HepG2 (cell line): ENCODE data around the gene INTS3. TPM values are rescaled to one million over a fixed set of nuclear protein-coding genes. Genes with fewer than 3 reads are reported as not detected.

Experiments
- ATF3 ChIP-seq: sonication (generic); formaldehyde crosslinking; IDR thresholded peaks from 2 replicates; pipeline ENCODE4 v1.4.0; 2020; ENCODE audit warnings: missing genetic modification reagents
- CEBPG ChIP-seq: IDR thresholded peaks from 2 replicates; pipeline ENCODE4 v1.6.1; 2016
- CREB3 ChIP-seq: sonication (generic); formaldehyde crosslinking; IDR thresholded peaks from 2 replicates; pipeline ENCODE4 v1.5.0; 2020; ENCODE audit warnings: missing genetic modification reagents
- DRAP1 ChIP-seq: IDR thresholded peaks from 2 replicates; pipeline ENCODE4 v1.6.1; 2016; ENCODE audit warnings: missing genetic modification reagents, missing compliant biosample characterization
- FOXK1 ChIP-seq: sonication (generic); formaldehyde crosslinking; IDR thresholded peaks from 2 replicates; pipeline ENCODE4 v1.4.0; 2020; ENCODE audit warnings: low read depth, missing genetic modification reagents, borderline replicate concordance
- GLI4 ChIP-seq: sonication (generic); formaldehyde crosslinking; IDR thresholded peaks from 2 replicates; pipeline ENCODE4 v1.5.1; 2020; ENCODE audit warnings: missing genetic modification reagents, mild to moderate bottlenecking, moderate library complexity, borderline replicate concordance
- HOXA7 ChIP-seq: sonication (generic); formaldehyde crosslinking; IDR thresholded peaks from 2 replicates; pipeline ENCODE4 v1.8.1; 2022; ENCODE audit warnings: mild to moderate bottlenecking, missing genetic modification reagents, moderate library complexity
- KAT2B ChIP-seq: fragments of 150-350 bp; IDR thresholded peaks from 2 replicates; pipeline ENCODE4 v1.6.1; 2014; ENCODE audit warnings: low read depth, low read length, borderline replicate concordance
- MBNL3 ChIP-seq: fragments of 250-450 bp; sonication (Bioruptor Pico); conservative IDR thresholded peaks from 2 replicates; pipeline ENCODE4 v1.8.0; 2022; ENCODE audit warnings: mild to moderate bottlenecking, inconsistent platforms
- MXI1 ChIP-seq: IDR thresholded peaks from 3 replicates; pipeline ENCODE4 v1.6.1; 2012; ENCODE audit warnings: low read depth, low read length, inconsistent platforms, borderline replicate concordance
- MYNN ChIP-seq: sonication (generic); formaldehyde crosslinking; IDR thresholded peaks from 2 replicates; pipeline ENCODE4 v1.4.0; 2020; ENCODE audit warnings: mild to moderate bottlenecking, low read depth, missing genetic modification reagents
- NCOA5 ChIP-seq: sonication (generic); formaldehyde crosslinking; IDR thresholded peaks from 2 replicates; pipeline ENCODE4 v1.4.0; 2020; ENCODE audit warnings: missing genetic modification reagents
- NFYB ChIP-seq: sonication (generic); formaldehyde crosslinking; IDR thresholded peaks from 2 replicates; pipeline ENCODE4 v1.4.0; 2020; ENCODE audit warnings: missing genetic modification reagents
- NR1H2 ChIP-seq: sonication (generic); formaldehyde crosslinking; IDR thresholded peaks from 2 replicates; pipeline ENCODE4 v1.8.1; 2022; ENCODE audit warnings: low read depth, missing genetic modification reagents, borderline replicate concordance
- NR2F2 ChIP-seq: IDR thresholded peaks from 2 replicates; pipeline ENCODE4 v1.6.1; 2012; ENCODE audit warnings: low read depth, inconsistent platforms, borderline replicate concordance
- PCBP1 ChIP-seq: fragments of 200-400 bp; formaldehyde crosslinking; IDR thresholded peaks from 2 replicates; pipeline ENCODE4 v1.6.1; 2017; ENCODE audit warnings: mild to moderate bottlenecking, low read depth, low read length, borderline replicate concordance
- PLSCR1 ChIP-seq: sonication (generic); formaldehyde crosslinking; IDR thresholded peaks from 2 replicates; pipeline ENCODE4 v1.5.0; 2020; ENCODE audit warnings: missing genetic modification reagents, mild to moderate bottlenecking, borderline replicate concordance
- SAP130 ChIP-seq: IDR thresholded peaks from 2 replicates; pipeline ENCODE4 v1.6.1; 2016; ENCODE audit warnings: low read depth
- SNAPC2 ChIP-seq: sonication (generic); formaldehyde crosslinking; IDR thresholded peaks from 2 replicates; pipeline ENCODE4 v1.8.1; 2022; ENCODE audit warnings: mild to moderate bottlenecking, missing genetic modification reagents
- TCF12 ChIP-seq, 2 experiments: fragments of 450-650 bp in 1 of 2; sonication (generic) in 1 of 2; formaldehyde crosslinking in 1 of 2; IDR thresholded peaks; 2 replicates each; pipeline versions ENCODE4 v1.6.1 to v1.8.0; 2017 to 2022; ENCODE audit warnings: antibody characterized with exemption in 1 of 2, mild to moderate bottlenecking in 1 of 2, missing genetic modification reagents in 1 of 2, moderate library complexity in 1 of 2
- YEATS4 ChIP-seq: sonication (generic); formaldehyde crosslinking; IDR thresholded peaks from 2 replicates; pipeline ENCODE4 v1.4.0; 2020; ENCODE audit warnings: missing genetic modification reagents, borderline replicate concordance
- ZFP36L1 ChIP-seq: sonication (generic); formaldehyde crosslinking; IDR thresholded peaks from 2 replicates; pipeline ENCODE4 v1.8.0; 2022; ENCODE audit warnings: mild to moderate bottlenecking, missing genetic modification reagents, moderate library complexity
- ZNF20 ChIP-seq: sonication (generic); formaldehyde crosslinking; IDR thresholded peaks from 2 replicates; pipeline ENCODE4 v1.4.0; 2020; ENCODE audit warnings: mild to moderate bottlenecking, moderate library complexity, missing genetic modification reagents
- ZNF34 ChIP-seq: sonication (generic); formaldehyde crosslinking; IDR thresholded peaks from 2 replicates; pipeline ENCODE4 v1.4.0; 2020; ENCODE audit warnings: mild to moderate bottlenecking, missing genetic modification reagents, borderline replicate concordance
- ZNF530 ChIP-seq: sonication (generic); formaldehyde crosslinking; IDR thresholded peaks from 2 replicates; pipeline ENCODE4 v1.5.0; 2020; ENCODE audit warnings: low read depth, mild to moderate bottlenecking, missing genetic modification reagents
- ZNF616 ChIP-seq: sonication (generic); formaldehyde crosslinking; IDR thresholded peaks from 2 replicates; pipeline ENCODE4 v1.5.0; 2020; ENCODE audit warnings: low read depth, mild to moderate bottlenecking, missing genetic modification reagents
- ZNF672 ChIP-seq: sonication (generic); formaldehyde crosslinking; IDR thresholded peaks from 2 replicates; pipeline ENCODE4 v1.8.1; 2022; ENCODE audit warnings: missing genetic modification reagents
- ZNF674 ChIP-seq: sonication (generic); formaldehyde crosslinking; IDR thresholded peaks from 2 replicates; pipeline ENCODE4 v1.5.0; 2020; ENCODE audit warnings: low read depth, mild to moderate bottlenecking, missing genetic modification reagents
- ZNF720 ChIP-seq: sonication (generic); formaldehyde crosslinking; IDR thresholded peaks from 2 replicates; pipeline ENCODE4 v1.4.0; 2020; ENCODE audit warnings: missing genetic modification reagents
- ZSCAN31 ChIP-seq: sonication (generic); formaldehyde crosslinking; IDR thresholded peaks from 2 replicates; pipeline ENCODE4 v1.5.0; 2020; ENCODE audit warnings: low read depth, mild to moderate bottlenecking, missing genetic modification reagents
- polyA plus RNA-seq, 8 experiments: library from polyadenylated mRNA; depleted of rRNA in 3 of 8; stranded (reverse) in 7 of 8; unstranded in 1 of 8; fragments of >200 nt; fragmentation: Illumina TruSeq in 4 of 8; extraction: Trizol in 4 of 8; gene quantifications; 2 replicates each; pipeline versions ENCODE4 v1.2.1 to v1.2.3, GENCODE V29; 2011 to 2016; ENCODE audit warnings: low read depth in 4 of 8, missing spikeins in 1 of 8, mixed read lengths in 1 of 8; ENCODE audit not compliant: insufficient read depth in 1 of 8
- total RNA-seq, 5 experiments: library from RNA; depleted of rRNA; stranded (reverse); fragments of >200 nt; fragmentation: Illumina TruSeq; extraction: Trizol; gene quantifications; 2 replicates each; pipeline ENCODE4 v1.2.3, GENCODE V29; 2016; ENCODE audit warnings: low read depth in 1 of 5

INTS3 gene
- total and polyA plus RNA-seq, 2 of the 13 experiments (the other 11 are each of a cell fraction or from before 2014, with no cell fraction given): 17.2 to 27.2 TPM

GRCh38 chr1:153768316-153769181 lies 40.7 kb downstream of the INTS3 start (continued):
- TF ChIP-seq ZNF616 (no peak), ZSCAN31 (CRISPR knock-in tag) (no peak), CREB3 (CRISPR knock-in tag) (no peak), NR2F2 (no peak), TCF12 (IDR thresholded peaks at IDR 0.05) (no peak), TCF12 (CRISPR knock-in tag; IDR thresholded peaks at IDR 0.05) (no peak), HOXA7 (CRISPR knock-in tag) (no peak), PLSCR1 (CRISPR knock-in tag) (no peak), NCOA5 (no peak), ZNF530 (CRISPR knock-in tag) (no peak), KAT2B (no peak), CEBPG (CRISPR knock-in tag) (0 out of 2 replicates have a peak, but pooled peaks have one; percentile 7), ZFP36L1 (CRISPR knock-in tag) (0 out of 2 replicates have a peak, but pooled peaks have one; percentile 36), SNAPC2 (no peak), PCBP1 (no peak), ATF3 (CRISPR knock-in tag) (no peak), GLI4 (CRISPR knock-in tag) (no peak), MYNN (CRISPR knock-in tag) (no peak), YEATS4 (CRISPR knock-in tag) (peak; percentile 56; the same call in 1 of the 2 replicates), ZNF674 (CRISPR knock-in tag) (no peak), MXI1 (no peak), ZNF20 (CRISPR knock-in tag) (no peak), FOXK1 (CRISPR knock-in tag) (peak; percentile 17; the same call in 1 of the 2 replicates), NFYB (CRISPR knock-in tag) (no peak), MBNL3 (no peak), ZNF720 (no peak), SAP130 (CRISPR knock-in tag) (peak; percentile 47), DRAP1 (CRISPR knock-in tag) (no peak), ZNF672 (no peak), NR1H2 (CRISPR knock-in tag) (no peak), ZNF34 (CRISPR knock-in tag) (no peak)
